Central memory CD8-positive, alpha-beta T cell (primary cell): Measurements from ENCODE around the gene CRYGN.

Source experiments
- ATAC-seq: fragments of 150-1000 bp; cut with Tn5 transposase; replicated peaks from 2 replicates; pipeline ENCODE4 v1.10.0; 2022; ENCODE audit warnings: mild to moderate bottlenecking, moderate FRiP score, moderate number of reproducible peaks; ENCODE audit not compliant: poor library complexity, severe bottlenecking; ENCODE audit errors: extremely low read depth
- DNase-seq, 2 donors: peaks; one replicate each; pipeline ENCODE4 v3.0.0; 2021; ENCODE audit warnings: low spot score in 2 of 2
- H3K27ac Mint-ChIP-seq: one replicate; pipeline ENCODE4 v1.8.0; 2022; ENCODE audit warnings: low read depth, mild to moderate bottlenecking, moderate library complexity, mixed read lengths
- H3K27me3 Mint-ChIP-seq: one replicate; pipeline ENCODE4 v1.8.0; 2022; ENCODE audit warnings: mixed read lengths
- H3K36me3 Mint-ChIP-seq: one replicate; pipeline ENCODE4 v1.8.0; 2022; ENCODE audit warnings: mild to moderate bottlenecking, moderate library complexity, mixed read lengths; ENCODE audit not compliant: insufficient read depth
- H3K4me1 Mint-ChIP-seq: one replicate; pipeline ENCODE4 v1.8.0; 2022; ENCODE audit warnings: mixed read lengths
- H3K4me3 Mint-ChIP-seq: one replicate; pipeline ENCODE4 v1.8.0; 2022; ENCODE audit warnings: mild to moderate bottlenecking, moderate library complexity, mixed read lengths
- H3K9me3 Mint-ChIP-seq: one replicate; pipeline ENCODE4 v1.8.0; 2022; ENCODE audit warnings: mixed read lengths

Gene CRYGN

GRCh38 chr7:151444632-151445031 is 4.7 kb upstream of the CRYGN start:
- no peak for DNase-seq
- no peak overlapping the region for H3K27ac Mint-ChIP-seq
- H3K4me3 Mint-ChIP-seq = no peak overlapping the region
- H3K9me3 Mint-ChIP-seq = no peaks in the 10 kb centered on the region
- ATAC-seq = no peak
- H3K36me3 Mint-ChIP-seq = peaks cover 2% of the 10 kb centered on the region
- H3K27me3 Mint-ChIP-seq = peaks cover 2% of the 10 kb centered on the region
- peaks cover 15% of the 10 kb centered on the region for H3K4me1 Mint-ChIP-seq

- Mint-ChIP-seq H3K27ac (no peak overlapping the region), H3K4me3 (no peak overlapping the region), H3K9me3 (no peaks in the 10 kb centered on the region), H3K36me3 (peaks cover 2% of the 10 kb centered on the region), H3K27me3 (no peaks in the 10 kb centered on the region), H3K4me1 (peaks cover 15% of the 10 kb centered on the region)
- DNase-seq (no peak), ATAC-seq (no peak)
These were observed 3.0 kb upstream of the CRYGN start for GRCh38 chr7:151442776-151443496.

- H3K4me1 Mint-ChIP-seq = peaks cover 15% of the 10 kb centered on the region
- DNase-seq (no peak), ATAC-seq (no peak)
- no peaks in the 10 kb centered on the region for H3K36me3 Mint-ChIP-seq
- no peaks in the 10 kb centered on the region for H3K27me3 Mint-ChIP-seq
- H3K27ac Mint-ChIP-seq = peak overlapping the region; percentile 79
- peak overlapping the region; percentile 52 for H3K4me3 Mint-ChIP-seq
- no peaks in the 10 kb centered on the region for H3K9me3 Mint-ChIP-seq
These were observed 981 bp upstream of the CRYGN start for GRCh38 chr7:151440799-151441445.

GRCh38 chr7:151438864-151439601 is 908 bp downstream of the CRYGN start:
- ATAC-seq = no peak
- H3K4me1 Mint-ChIP-seq = peaks cover 15% of the 10 kb centered on the region
- DNase-seq = no peak
- H3K27me3 Mint-ChIP-seq = no peaks in the 10 kb centered on the region
- no peak overlapping the region for H3K4me3 Mint-ChIP-seq
- H3K36me3 Mint-ChIP-seq = no peaks in the 10 kb centered on the region
- H3K27ac Mint-ChIP-seq = no peak overlapping the region
- no peaks in the 10 kb centered on the region for H3K9me3 Mint-ChIP-seq

- no peak for DNase-seq
- Mint-ChIP-seq H3K27me3 (no peaks in the 10 kb centered on the region), H3K27ac (no peak overlapping the region), H3K4me1 (peaks cover 22% of the 10 kb centered on the region), H3K4me3 (no peak overlapping the region), H3K9me3 (no peaks in the 10 kb centered on the region), H3K36me3 (no peaks in the 10 kb centered on the region)
- ATAC-seq = no peak
These were observed 1.9 kb downstream of the CRYGN start for GRCh38 chr7:151437866-151438516.

- DNase-seq (no peak), ATAC-seq (no peak)
- no peaks in the 10 kb centered on the region for H3K9me3 Mint-ChIP-seq
- no peaks in the 10 kb centered on the region for H3K27me3 Mint-ChIP-seq
- no peak overlapping the region for H3K27ac Mint-ChIP-seq
- H3K36me3 Mint-ChIP-seq = no peaks in the 10 kb centered on the region
- no peak overlapping the region for H3K4me3 Mint-ChIP-seq
- H3K4me1 Mint-ChIP-seq = peaks cover 26% of the 10 kb centered on the region
These were observed 2.8 kb downstream of the CRYGN start for GRCh38 chr7:151437159-151437553.

GRCh38 chr7:151436446-151437158 is 3.3 kb downstream of the CRYGN start:
- DNase-seq = no peak
- ATAC-seq = no peak
- H3K4me1 Mint-ChIP-seq = peaks cover 24% of the 10 kb centered on the region
- H3K9me3 Mint-ChIP-seq = no peaks in the 10 kb centered on the region
- no peak overlapping the region for H3K27ac Mint-ChIP-seq
- H3K27me3 Mint-ChIP-seq = no peaks in the 10 kb centered on the region
- H3K4me3 Mint-ChIP-seq = no peak overlapping the region
- no peaks in the 10 kb centered on the region for H3K36me3 Mint-ChIP-seq

- no peak overlapping the region for H3K27ac Mint-ChIP-seq
- no peaks in the 10 kb centered on the region for H3K36me3 Mint-ChIP-seq
- H3K27me3 Mint-ChIP-seq = no peaks in the 10 kb centered on the region
- DNase-seq (no peak), ATAC-seq (no peak)
- peaks cover 19% of the 10 kb centered on the region for H3K4me1 Mint-ChIP-seq
- H3K4me3 Mint-ChIP-seq = no peak overlapping the region
- H3K9me3 Mint-ChIP-seq = no peaks in the 10 kb centered on the region
These were observed 4.0 kb downstream of the CRYGN start for GRCh38 chr7:151435971-151436370.

GRCh38 chr7:151435103-151435916 is 4.6 kb downstream of the CRYGN start:
- ATAC-seq = no peak

GRCh38 chr7:151434549-151434948 is 5.4 kb downstream of the CRYGN start:
- peaks cover 21% of the 10 kb centered on the region for H3K4me1 Mint-ChIP-seq
- H3K9me3 Mint-ChIP-seq = no peaks in the 10 kb centered on the region
- ATAC-seq (no peak), DNase-seq (no peak)
- no peak overlapping the region for H3K27ac Mint-ChIP-seq
- peaks cover 4% of the 10 kb centered on the region for H3K36me3 Mint-ChIP-seq
- no peak overlapping the region for H3K4me3 Mint-ChIP-seq
- no peaks in the 10 kb centered on the region for H3K27me3 Mint-ChIP-seq

More at GRCh38 chr7:151435103-151435916, 4.6 kb downstream of the CRYGN start:
- Mint-ChIP-seq H3K27ac (no peak overlapping the region), H3K9me3 (no peaks in the 10 kb centered on the region), H3K27me3 (no peaks in the 10 kb centered on the region), H3K4me3 (no peak overlapping the region), H3K36me3 (no peaks in the 10 kb centered on the region), H3K4me1 (peaks cover 16% of the 10 kb centered on the region)
- DNase-seq = no peak

GRCh38 chr7:151433721-151434400 is 6.1 kb downstream of the CRYGN start:
- Mint-ChIP-seq H3K4me1 (peaks cover 27% of the 10 kb centered on the region), H3K27me3 (no peaks in the 10 kb centered on the region), H3K36me3 (peaks cover 5% of the 10 kb centered on the region), H3K4me3 (no peak overlapping the region), H3K9me3 (no peaks in the 10 kb centered on the region), H3K27ac (no peak overlapping the region)
- no peak for ATAC-seq
- DNase-seq = no peak
